H9 (cell line): Measurements from ENCODE around the gene FKRP. TPM values are rescaled to one million over a fixed set of nuclear protein-coding genes. Genes with fewer than 3 reads are reported as not detected.

Experiments
- DNase-seq: peaks from one replicate; pipeline ENCODE4 v3.0.0-alpha.2; 2017
- H2AFZ ChIP-seq: one replicate; pipeline ENCODE4 v1.6.1; 2013; ENCODE audit warnings: mild to moderate bottlenecking, low read length, control low read depth, moderate library complexity
- H2AK5ac ChIP-seq: 2 replicates; pipeline ENCODE4 v1.6.1; 2013; ENCODE audit warnings: low read length, control low read depth, mixed read lengths; ENCODE audit not compliant: insufficient read length
- H2BK120ac ChIP-seq: one replicate; pipeline ENCODE4 v1.6.1; 2013; ENCODE audit warnings: low read depth, mild to moderate bottlenecking, low read length, control low read depth, inconsistent platforms; ENCODE audit not compliant: poor library complexity, severe bottlenecking
- H2BK12ac ChIP-seq: 2 replicates; pipeline ENCODE4 v1.6.1; 2013; ENCODE audit warnings: low read length, control low read depth, mixed read lengths, low read depth; ENCODE audit not compliant: insufficient read length
- H2BK15ac ChIP-seq: 2 replicates; pipeline ENCODE4 v1.6.1; 2013; ENCODE audit warnings: low read depth, low read length, control low read depth
- H2BK20ac ChIP-seq: one replicate; pipeline ENCODE4 v1.6.1; 2013; ENCODE audit warnings: low read depth, mild to moderate bottlenecking, low read length, control low read depth, inconsistent platforms; ENCODE audit not compliant: poor library complexity, severe bottlenecking
- H2BK5ac ChIP-seq: 2 replicates; pipeline ENCODE4 v1.6.1; 2013; ENCODE audit warnings: low read length, control low read depth, mixed read lengths; ENCODE audit not compliant: insufficient read length
- H3K14ac ChIP-seq: 2 replicates; pipeline ENCODE4 v1.6.1; 2013; ENCODE audit warnings: low read length, control low read depth; ENCODE audit not compliant: insufficient read depth
- H3K18ac ChIP-seq: 2 replicates; pipeline ENCODE4 v1.6.1; 2013; ENCODE audit warnings: low read depth, mild to moderate bottlenecking, mixed read lengths, low read length, control low read depth; ENCODE audit not compliant: insufficient read length
- H3K23ac ChIP-seq: 2 replicates; pipeline ENCODE4 v1.6.1; 2013; ENCODE audit warnings: low read length, control low read depth, mixed read lengths, low read depth; ENCODE audit not compliant: insufficient read length
- H3K23me2 ChIP-seq: 2 replicates; pipeline ENCODE4 v1.6.1; 2013; ENCODE audit warnings: low read depth, mild to moderate bottlenecking, mixed read lengths, low read length, control low read depth; ENCODE audit not compliant: insufficient read length, poor library complexity, severe bottlenecking
- H3K27ac ChIP-seq: 2 replicates; pipeline ENCODE4 v1.5.1; 2013; ENCODE audit warnings: low read length, control low read depth, mixed read lengths, low read depth; ENCODE audit not compliant: insufficient read length
- H3K27me3 ChIP-seq: 2 replicates; pipeline ENCODE4 v1.6.1; 2013; ENCODE audit warnings: low read length, control low read depth, inconsistent platforms; ENCODE audit not compliant: insufficient read depth
- H3K4ac ChIP-seq: 2 replicates; pipeline ENCODE4 v1.6.1; 2013; ENCODE audit warnings: low read depth, mild to moderate bottlenecking, control low read depth, inconsistent platforms, low read length, moderate library complexity
- H3K4me1 ChIP-seq: 2 replicates; pipeline ENCODE4 v1.6.1; 2013; ENCODE audit warnings: low read length, control low read depth, inconsistent platforms; ENCODE audit not compliant: insufficient read depth
- H3K4me2 ChIP-seq: 2 replicates; pipeline ENCODE4 v1.6.1; 2013; ENCODE audit warnings: low read length, control low read depth, mixed read lengths; ENCODE audit not compliant: insufficient read length, insufficient read depth
- H3K56ac ChIP-seq: 2 replicates; pipeline ENCODE4 v1.6.1; 2013; ENCODE audit warnings: low read depth, mild to moderate bottlenecking, mixed read lengths, low read length, control low read depth; ENCODE audit not compliant: insufficient read length
- H3K79me1 ChIP-seq: 2 replicates; pipeline ENCODE4 v1.6.1; 2013; ENCODE audit warnings: low read depth, mild to moderate bottlenecking, moderate library complexity, low read length, control low read depth, inconsistent platforms; ENCODE audit not compliant: insufficient read depth, poor library complexity, severe bottlenecking
- H3K79me2 ChIP-seq: 2 replicates; pipeline ENCODE4 v1.6.1; 2013; ENCODE audit warnings: low read length, control low read depth, inconsistent platforms; ENCODE audit not compliant: insufficient read depth
- H3K9ac ChIP-seq: 2 replicates; pipeline ENCODE4 v1.6.1; 2013; ENCODE audit warnings: low read length, control low read depth, mixed read lengths; ENCODE audit not compliant: insufficient read length; ENCODE audit errors: extremely low read depth
- H3K9me3 ChIP-seq: one replicate; pipeline ENCODE4 v1.6.1; 2013; ENCODE audit warnings: low read depth, low read length, inconsistent platforms; ENCODE audit not compliant: control insufficient read depth
- H3T11ph ChIP-seq: one replicate; pipeline ENCODE4 v1.6.1; 2013; ENCODE audit warnings: mild to moderate bottlenecking, low read length, control low read depth, inconsistent platforms
- H4K20me1 ChIP-seq: one replicate; pipeline ENCODE4 v1.6.1; 2013; ENCODE audit not compliant: control insufficient read depth, insufficient read length, insufficient read depth
- H4K5ac ChIP-seq: 2 replicates; pipeline ENCODE4 v1.6.1; 2013; ENCODE audit warnings: low read depth, mild to moderate bottlenecking, mixed read lengths, low read length, control low read depth; ENCODE audit not compliant: insufficient read length
- H4K8ac ChIP-seq: replicated peaks from 2 replicates; pipeline ENCODE4 v1.6.1; 2013; ENCODE audit warnings: low read length, control low read depth, mixed read lengths, low read depth; ENCODE audit not compliant: insufficient read length
- H4K91ac ChIP-seq: 2 replicates; pipeline ENCODE4 v1.6.1; 2013; ENCODE audit warnings: low read depth, mild to moderate bottlenecking, moderate library complexity, mixed read lengths, low read length, control low read depth; ENCODE audit not compliant: insufficient read length
- H3K27ac Mint-ChIP-seq, 3 experiments: 2 replicates in 2 of 3; 3 replicates in 1 of 3; pipeline ENCODE4 v1.8.0; 2020 to 2021; ENCODE audit warnings: mixed read lengths in 3 of 3, mild to moderate bottlenecking in 1 of 3, moderate library complexity in 1 of 3
- H3K27me3 Mint-ChIP-seq: 2 replicates; pipeline ENCODE4 v1.8.0; 2021; ENCODE audit warnings: low read depth, mild to moderate bottlenecking, moderate library complexity, mixed read lengths
- H3K36me3 Mint-ChIP-seq, 3 experiments: 2 replicates in 2 of 3; 3 replicates in 1 of 3; pipeline ENCODE4 v1.8.0; 2020 to 2021; ENCODE audit warnings: low read depth in 3 of 3, mixed read lengths in 3 of 3; ENCODE audit not compliant: insufficient read depth in 1 of 3
- H3K4me1 Mint-ChIP-seq, 2 experiments: 2 replicates each; pipeline ENCODE4 v1.8.0; 2020; ENCODE audit warnings: mixed read lengths in 2 of 2
- H3K4me3 Mint-ChIP-seq, 2 experiments: 2 replicates in 1 of 2; 3 replicates in 1 of 2; pipeline ENCODE4 v1.8.0; 2020 to 2021; ENCODE audit warnings: mild to moderate bottlenecking in 2 of 2, mixed read lengths in 2 of 2, moderate library complexity in 1 of 2
- H3K9me3 Mint-ChIP-seq, 2 experiments: 2 replicates in 1 of 2; 3 replicates in 1 of 2; pipeline ENCODE4 v1.8.0; 2020; ENCODE audit warnings: mild to moderate bottlenecking in 2 of 2, mixed read lengths in 2 of 2, moderate library complexity in 1 of 2
- CTCF ChIP-seq: fragments of 200-600 bp; sonication (generic); conservative IDR thresholded peaks from 3 replicates; pipeline ENCODE4 v1.8.0; 2021; ENCODE audit warnings: antibody characterized with exemption, mild to moderate bottlenecking
- WGBS: extraction: QIAGEN DNeasy Blood & Tissue Kit; methylation state at CpG from one replicate; pipeline ENCODE4 v1.1.7; 2013; ENCODE audit warnings: missing lambda C conversion rate, low lambda C conversion rate, mixed read lengths; ENCODE audit not compliant: insufficient read length; ENCODE audit errors: extremely low coverage; 5-methylcytosine and 5-hydroxymethylcytosine counted together
- total RNA-seq: library from RNA; stranded (reverse); gene quantifications from 2 replicates; pipeline ENCODE4 v1.2.1, GENCODE V29; 2021

The FKRP gene
- total RNA-seq, 1 experiment from 2014 or later: 42.2 TPM

GRCh38 chr19:46802152-46802551 is 56.3 kb downstream of the FKRP start:
- no peak overlapping the region for H3K18ac ChIP-seq
- H4K20me1 ChIP-seq: no peaks in the 10 kb centered on the region
- no peak overlapping the region for H2BK5ac ChIP-seq
- Mint-ChIP-seq H3K4me1 (no peaks in the 10 kb centered on the region), H3K36me3 (no peaks in the 10 kb centered on the region; a peak in 1 of 7 replicates), H3K27ac (peak overlapping the region in 1 of 3 experiments; percentile 56; a peak in 1 of 7 replicates), H3K4me3 (no peak overlapping the region), H3K9me3 (no peaks in the 10 kb centered on the region; a peak in 1 of 5 replicates), H3K27me3 (no peaks in the 10 kb centered on the region; the same call in 1 of the 2 replicates)
- no peak overlapping the region for H3K23ac ChIP-seq
- no peak overlapping the region for H3K14ac ChIP-seq
- H3K4ac ChIP-seq: no peak overlapping the region
- no peaks in the 10 kb centered on the region for H3K9me3 ChIP-seq
- no peak overlapping the region for H2BK120ac ChIP-seq
- no peak overlapping the region for H2BK12ac ChIP-seq
- no peak overlapping the region for H3K27ac ChIP-seq
- no peaks in the 10 kb centered on the region for H3K27me3 ChIP-seq
- no peaks in the 10 kb centered on the region for H3K79me2 ChIP-seq
- H4K5ac ChIP-seq: no peak overlapping the region
- TF ChIP-seq CTCF: no peak
- no peak overlapping the region for H4K8ac ChIP-seq
- H3K56ac ChIP-seq: no peak overlapping the region
- H2BK15ac ChIP-seq: no peak overlapping the region
- no peak for DNase-seq
- H3T11ph ChIP-seq: no peak overlapping the region
- no peaks in the 10 kb centered on the region for H3K4me1 ChIP-seq
- H3K9ac ChIP-seq: no peak overlapping the region
- H2BK20ac ChIP-seq: no peak overlapping the region
- no peak overlapping the region for H2AFZ ChIP-seq
- no peak overlapping the region for H2AK5ac ChIP-seq
- H3K79me1 ChIP-seq: no peaks in the 10 kb centered on the region
- no CpG with 5 or more reads among the region's 5 CpGs for WGBS
- no peak overlapping the region for H4K91ac ChIP-seq
- no peak overlapping the region for H3K4me2 ChIP-seq
- peaks cover 3% of the 10 kb centered on the region for H3K23me2 ChIP-seq
